Choroid plexus epithelial cell (primary cell): ENCODE measurements around the gene PACSIN2.

ENCODE experiments used
- DNase-seq: peaks from one replicate; pipeline ENCODE4 v3.0.0-alpha.2; 2010; ENCODE audit warnings: low read depth
- H3K4me3 ChIP-seq: 2 replicates; pipeline ENCODE4 v1.5.1; 2011; ENCODE audit warnings: low read depth, mild to moderate bottlenecking, control low read depth, low read length, moderate library complexity
- TF ChIP-seq, protein P1 (sequence below): conservative IDR thresholded peaks from 2 replicates; pipeline ENCODE4 v1.5.1; 2011; ENCODE audit warnings: low read depth, mild to moderate bottlenecking, control low read depth, inconsistent platforms, low read length, moderate library complexity

Gene PACSIN2

DNA sequence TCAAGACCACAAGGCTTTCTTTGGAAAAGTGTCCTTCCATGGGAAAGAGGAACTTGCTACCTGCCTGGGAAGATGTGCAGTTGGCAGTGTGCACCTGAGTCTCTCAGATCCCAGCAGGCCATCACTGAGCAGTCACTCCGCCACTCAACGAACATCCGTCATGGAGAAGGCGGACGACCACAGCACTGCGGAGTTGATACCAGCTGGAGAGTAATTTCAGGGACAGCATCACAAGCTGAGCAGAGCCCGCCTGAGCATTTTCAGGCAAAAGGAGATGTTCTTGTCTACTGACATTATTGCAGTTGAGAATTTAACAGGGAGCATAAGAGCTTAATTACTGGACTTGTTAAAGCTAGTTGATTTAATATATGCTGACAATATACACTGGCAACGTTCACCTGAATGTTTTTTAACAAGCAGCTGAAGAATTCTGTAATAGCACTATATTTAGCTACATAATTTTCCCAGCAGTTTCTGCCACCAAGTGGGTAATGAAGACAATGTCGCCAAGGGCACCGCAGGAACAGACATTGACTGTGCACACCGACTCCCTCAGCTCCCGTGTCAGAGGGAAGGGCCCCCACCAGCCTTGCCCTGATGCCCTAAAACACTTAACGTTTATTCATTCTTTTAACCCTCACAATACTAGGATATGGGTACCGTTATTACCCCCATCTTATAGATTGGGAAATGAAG is 105.4 kb downstream of the PACSIN2 start:
- DNase-seq = no peak
- no peak overlapping the region for H3K4me3 ChIP-seq
- TF ChIP-seq, protein P1, sequence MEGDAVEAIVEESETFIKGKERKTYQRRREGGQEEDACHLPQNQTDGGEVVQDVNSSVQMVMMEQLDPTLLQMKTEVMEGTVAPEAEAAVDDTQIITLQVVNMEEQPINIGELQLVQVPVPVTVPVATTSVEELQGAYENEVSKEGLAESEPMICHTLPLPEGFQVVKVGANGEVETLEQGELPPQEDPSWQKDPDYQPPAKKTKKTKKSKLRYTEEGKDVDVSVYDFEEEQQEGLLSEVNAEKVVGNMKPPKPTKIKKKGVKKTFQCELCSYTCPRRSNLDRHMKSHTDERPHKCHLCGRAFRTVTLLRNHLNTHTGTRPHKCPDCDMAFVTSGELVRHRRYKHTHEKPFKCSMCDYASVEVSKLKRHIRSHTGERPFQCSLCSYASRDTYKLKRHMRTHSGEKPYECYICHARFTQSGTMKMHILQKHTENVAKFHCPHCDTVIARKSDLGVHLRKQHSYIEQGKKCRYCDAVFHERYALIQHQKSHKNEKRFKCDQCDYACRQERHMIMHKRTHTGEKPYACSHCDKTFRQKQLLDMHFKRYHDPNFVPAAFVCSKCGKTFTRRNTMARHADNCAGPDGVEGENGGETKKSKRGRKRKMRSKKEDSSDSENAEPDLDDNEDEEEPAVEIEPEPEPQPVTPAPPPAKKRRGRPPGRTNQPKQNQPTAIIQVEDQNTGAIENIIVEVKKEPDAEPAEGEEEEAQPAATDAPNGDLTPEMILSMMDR = no peak

DNA sequence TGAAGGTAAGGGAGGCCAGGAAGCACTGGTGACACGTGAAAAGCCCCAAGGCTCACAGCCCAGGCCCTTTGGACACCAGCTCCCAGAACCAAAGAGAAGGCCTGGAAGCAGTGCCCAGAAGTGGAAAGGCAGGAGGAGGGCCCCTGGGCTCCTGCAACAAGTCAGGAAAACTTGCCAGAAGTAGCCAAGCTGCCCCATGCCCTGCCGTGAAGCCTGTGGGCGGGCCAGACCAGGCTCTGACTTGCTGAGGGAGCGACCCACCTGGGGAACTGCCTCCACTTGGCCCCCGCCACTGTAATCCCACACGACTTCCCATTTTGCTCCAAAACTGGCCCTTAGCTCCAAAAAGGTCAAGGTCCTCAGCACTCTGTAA is 106.6 kb downstream of the PACSIN2 start:
- TF ChIP-seq, protein P1 = no peak
- DNase-seq = no peak
- H3K4me3 ChIP-seq = no peak overlapping the region

DNA sequence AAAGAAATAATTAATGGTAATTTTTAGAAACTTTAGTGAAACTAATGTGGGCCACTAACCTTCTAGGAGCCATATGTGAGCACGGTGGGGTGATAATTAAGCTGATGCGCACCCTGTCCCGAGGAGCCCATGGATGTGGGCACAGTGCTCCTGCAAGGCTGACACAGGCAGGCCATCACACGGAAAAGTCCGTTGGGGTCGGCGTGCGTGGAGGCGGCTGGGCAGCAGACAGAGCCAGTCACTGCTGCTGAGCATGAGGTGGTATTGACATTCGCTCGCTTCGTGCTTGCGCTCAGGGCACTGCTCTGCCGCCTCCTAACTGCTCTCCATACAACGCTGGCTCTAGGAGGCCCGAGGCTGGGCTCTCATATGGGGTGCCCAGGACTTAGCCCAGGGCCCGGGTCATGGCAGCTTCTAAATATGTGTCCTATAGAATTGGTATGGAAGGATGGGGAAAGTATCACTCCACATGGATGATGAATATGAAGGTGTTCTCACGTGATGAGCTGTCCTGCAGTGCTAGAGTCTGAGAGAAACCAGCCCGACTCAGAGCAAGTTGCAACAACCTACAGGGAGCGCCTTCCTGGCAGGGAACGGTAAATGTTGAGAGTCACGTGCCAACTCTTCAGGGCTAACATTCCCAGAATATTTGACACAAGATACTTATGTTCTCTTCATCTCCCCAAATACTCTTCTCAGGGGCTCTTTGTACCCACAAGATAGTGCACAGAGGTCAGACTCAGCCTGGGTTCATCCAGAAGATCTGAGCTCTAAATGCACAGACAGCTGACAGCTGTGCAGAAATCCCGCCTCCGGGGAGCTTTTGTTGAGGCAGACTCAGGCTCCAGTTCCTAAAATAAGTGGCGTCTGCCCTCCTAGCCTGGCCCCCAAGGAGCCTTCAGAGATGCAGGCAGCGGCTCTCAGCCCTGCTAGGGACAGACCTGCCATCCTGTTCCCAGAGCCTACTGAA is 107.3 kb downstream of the PACSIN2 start:
- peak; percentile 35 for DNase-seq
- TF ChIP-seq, protein P1 = peak; percentile 11
- H3K4me3 ChIP-seq = no peak overlapping the region

DNA sequence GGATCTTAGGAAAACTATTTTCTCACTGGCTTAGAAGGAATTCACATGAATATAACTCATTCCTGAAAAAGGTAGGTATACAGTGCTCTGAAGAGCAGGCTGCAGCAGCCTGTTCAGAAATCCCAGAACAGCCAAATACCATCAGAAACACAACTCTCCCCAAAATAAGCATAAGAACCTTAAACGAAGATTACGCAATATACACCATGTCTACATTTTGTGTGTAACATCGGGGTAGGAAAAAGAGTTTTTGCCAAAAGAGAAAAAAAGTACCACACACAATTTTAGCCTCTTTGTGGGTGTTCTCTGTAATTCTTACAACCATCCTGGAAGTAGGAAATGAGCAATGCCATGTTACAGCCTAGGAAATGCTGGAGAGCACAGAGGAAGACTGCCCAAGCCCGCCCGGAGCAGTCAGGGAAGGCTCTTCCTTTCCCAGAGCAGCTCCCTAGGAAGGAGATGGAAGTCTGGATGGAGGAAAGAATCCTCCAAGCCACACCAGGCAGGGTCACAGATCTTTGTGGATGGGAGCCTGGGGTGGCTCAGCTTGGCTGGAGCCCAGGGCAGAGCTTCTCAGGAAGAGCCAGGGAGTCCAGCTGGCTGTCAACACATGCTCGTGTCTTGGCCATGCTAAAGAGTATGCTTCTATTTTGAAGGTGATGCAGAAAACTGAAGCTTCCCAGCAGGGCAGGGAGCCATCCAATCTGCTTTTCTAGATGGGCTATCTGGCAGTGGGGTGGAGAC is 108.2 kb downstream of the PACSIN2 start:
- TF ChIP-seq, protein P1 = no peak
- DNase-seq = peak; percentile 28

DNA sequence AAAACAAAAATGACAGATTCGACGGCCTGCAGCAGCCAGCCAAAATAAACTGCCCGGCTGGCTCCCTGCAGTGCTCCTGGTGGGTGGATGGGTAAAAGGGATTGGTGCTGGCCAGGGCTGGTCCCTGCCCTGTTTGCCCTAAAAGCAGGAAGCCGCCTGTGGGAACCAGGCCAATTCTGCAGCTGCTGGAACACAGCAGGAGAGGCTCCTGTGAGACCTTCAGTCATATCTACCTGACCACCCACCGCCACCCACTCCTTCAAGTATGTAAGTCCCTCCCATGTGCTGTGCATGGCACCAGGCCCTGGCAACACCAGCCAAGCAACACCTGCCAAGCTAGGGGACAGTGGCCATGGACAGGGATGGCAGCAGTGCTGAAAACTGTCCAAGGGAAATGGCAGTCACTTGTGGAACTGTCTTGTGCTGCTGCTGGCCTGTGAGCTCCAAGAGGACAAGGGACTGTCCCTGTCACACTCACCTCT is 109.2 kb downstream of the PACSIN2 start:
- H3K4me3 ChIP-seq = no peak overlapping the region
- TF ChIP-seq, protein P1 = no peak
- no peak for DNase-seq

More for the DNA sequence above, 108.2 kb downstream of the PACSIN2 start:
- no peak overlapping the region for H3K4me3 ChIP-seq

DNA sequence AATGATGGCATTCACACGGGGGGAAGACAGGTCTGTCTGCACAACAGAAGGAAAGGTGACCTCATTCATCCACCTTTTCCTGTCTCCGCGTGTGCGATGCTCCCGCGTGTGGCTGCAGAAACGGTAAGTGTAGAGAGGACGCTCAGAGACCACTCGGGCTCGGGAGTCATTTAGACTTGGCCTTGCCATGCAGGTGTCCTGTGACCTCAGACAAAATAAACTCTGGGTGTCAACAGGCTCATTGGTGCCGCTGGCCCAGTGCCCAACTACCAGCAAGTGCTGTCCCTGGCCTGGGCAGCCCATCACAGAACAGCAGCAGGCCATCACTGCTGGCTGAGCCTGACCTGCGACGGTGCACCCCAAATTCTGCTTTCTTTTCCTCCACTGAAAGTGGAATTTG is 109.7 kb downstream of the PACSIN2 start:
- TF ChIP-seq, protein P1 = no peak
- DNase-seq = no peak
- no peak overlapping the region for H3K4me3 ChIP-seq
